Transverse colon (tissue), 4 donors: ENCODE measurements around the gene CCDC71. TPM values are rescaled to one million over a fixed set of nuclear protein-coding genes. Genes with fewer than 3 reads are reported as not detected.

Experiments
- DNase-seq: peaks from one replicate; pipeline ENCODE4 v3.0.0-alpha.2; 2019
- H3K27ac ChIP-seq, 4 donors: fragments of 200-600 bp; sonication (generic); 2 replicates each; pipeline ENCODE4 v1.5.1; 2016 to 2018; ENCODE audit warnings: inconsistent platforms in 4 of 4
- H3K27me3 ChIP-seq: fragments of 200-600 bp; sonication (generic); 2 replicates; pipeline ENCODE4 v1.5.1; 2017; ENCODE audit warnings: inconsistent platforms
- H3K36me3 ChIP-seq, 4 donors: fragments of 200-600 bp; sonication (generic); 2 replicates each; pipeline ENCODE4 v1.5.1; 2017 to 2019; ENCODE audit warnings: inconsistent platforms in 4 of 4
- H3K4me1 ChIP-seq, 4 donors: fragments of 200-600 bp; sonication (generic); 2 replicates each; pipeline ENCODE4 v1.5.1; 2017 to 2020; ENCODE audit warnings: inconsistent platforms in 4 of 4
- H3K4me3 ChIP-seq, 4 donors: fragments of 200-600 bp; sonication (generic); 1 replicate in 1 of 4; 2 replicates in 3 of 4; pipeline versions ENCODE4 v1.5.1 to v1.6.1; 2017 to 2019; ENCODE audit warnings: inconsistent platforms in 4 of 4
- H3K9me3 ChIP-seq, 2 donors: fragments of 200-600 bp; sonication (generic); 2 replicates each; pipeline ENCODE4 v1.5.1; 2017 to 2019; ENCODE audit warnings: inconsistent platforms in 2 of 2
- CTCF ChIP-seq, 5 experiments: fragments of 200-600 bp in 3 of 5; fragments of 450-650 bp in 2 of 5; sonication (generic) in 3 of 5; IDR thresholded peaks; 1 replicate in 2 of 5; 2 replicates in 3 of 5; pipeline ENCODE4 v1.5.1; 2016 to 2017; ENCODE audit warnings: antibody characterized with exemption in 5 of 5, inconsistent platforms in 3 of 5, mild to moderate bottlenecking in 2 of 5, moderate library complexity in 1 of 5
- EP300 ChIP-seq: sonication (generic); formaldehyde crosslinking; IDR thresholded peaks from one replicate; pipeline ENCODE4 v1.6.1; 2017; ENCODE audit warnings: antibody characterized with exemption, low read depth
- POLR2A ChIP-seq: fragments of 450-650 bp; IDR thresholded peaks from one replicate; pipeline ENCODE4 v1.6.1; 2016; ENCODE audit warnings: antibody characterized with exemption, mild to moderate bottlenecking, moderate library complexity
- POLR2AphosphoS5 ChIP-seq, 3 donors: sonication (generic); formaldehyde crosslinking; IDR thresholded peaks; one replicate each; pipeline ENCODE4 v1.6.1; 2016; ENCODE audit warnings: antibody characterized with exemption in 3 of 3
- WGBS, 2 donors: methylation state at CpG; one replicate each; pipeline ENCODE4 v1.1.5; 2018; ENCODE audit warnings: low coverage in 1 of 2; 5-methylcytosine and 5-hydroxymethylcytosine counted together
- in situ Hi-C, 4 donors: fragments of 200-750 bp; cut with MboI; loops; one replicate each; pipeline versions ENCODE4 v1.15.0 to v1.15.1; 2017; ENCODE audit warnings: low sequenced_read_pairs in 3 of 4, low pct_ligation_motif_present in 1 of 4, low pct_unique_long_range_greater_than_20kb in 1 of 4
- intact Hi-C: fragments of 100-400 bp; cut with DNase I; formaldehyde crosslinking; loops from one replicate; pipeline ENCODE4 v1.15.1; 2023; ENCODE audit warnings: low total_unique reads
- total RNA-seq, 4 donors: library from RNA; depleted of rRNA; stranded (reverse); fragments of >200 nt; gene quantifications; one replicate each; pipeline ENCODE4 v1.1.0, GENCODE V29; 2016

The CCDC71 gene
- total RNA-seq, 4 donors from 2014 or later, result 26.2 to 33.9 (median 31.3) TPM

- no peaks in the 10 kb centered on the region for H3K27me3 ChIP-seq
- no peak overlapping the region for H3K4me3 ChIP-seq
- H3K9me3 ChIP-seq, result no peaks in the 10 kb centered on the region
- no peak for TF ChIP-seq POLR2A
- TF ChIP-seq CTCF (IDR thresholded peaks at IDR 0.05), result no peak
- TF ChIP-seq POLR2AphosphoS5 (IDR thresholded peaks at IDR 0.05), result no peak
- no peak for TF ChIP-seq EP300
- DNase-seq, result no peak
- no peaks in the 10 kb centered on the region for H3K4me1 ChIP-seq
- in situ Hi-C loops, result no loop called here
- H3K27ac ChIP-seq, result no peak overlapping the region
- intact Hi-C loops, result no loop called here
- H3K36me3 ChIP-seq, result no peaks in the 10 kb centered on the region
- 80 to 90% methylated on average over 1 of the region's 1 CpG for WGBS, 2 donors
These were observed 17.7 kb upstream of the CCDC71 start for GRCh38 chr3:49183873-49184272.

- in situ Hi-C loops, result no loop called here
- no peaks in the 10 kb centered on the region for H3K9me3 ChIP-seq
- WGBS, 2 donors, result 96% methylated on average over 21 of the region's 24 CpGs; no CpG with 5 or more reads in 1 of the 2 donors
- H3K36me3 ChIP-seq, result no peaks in the 10 kb centered on the region
- TF ChIP-seq POLR2A, result no peak
- TF ChIP-seq EP300, result no peak
- no peak for TF ChIP-seq CTCF (IDR thresholded peaks at IDR 0.05)
- TF ChIP-seq POLR2AphosphoS5 (IDR thresholded peaks at IDR 0.05), result no peak
- H3K27ac ChIP-seq, result no peak overlapping the region
- no peaks in the 10 kb centered on the region for H3K4me1 ChIP-seq
- H3K27me3 ChIP-seq, result no peaks in the 10 kb centered on the region
- no peak for DNase-seq
- H3K4me3 ChIP-seq, result no peak overlapping the region
- intact Hi-C loops, result no loop called here
These were observed 16.6 kb upstream of the CCDC71 start for GRCh38 chr3:49182682-49183081.

GRCh38 chr3:49181351-49181750 lies 15.2 kb upstream of the CCDC71 start:
- Histone ChIP-seq H3K27me3 (no peaks in the 10 kb centered on the region), H3K4me1 (no peaks in the 10 kb centered on the region), H3K27ac (no peak overlapping the region), H3K36me3 (no peaks in the 10 kb centered on the region), H3K9me3 (no peaks in the 10 kb centered on the region), H3K4me3 (no peak overlapping the region)
- 68% methylated on average over 6 of the region's 6 CpGs; no CpG with 5 or more reads in 1 of the 2 donors for WGBS, 2 donors
- in situ Hi-C loops (no loop called here), intact Hi-C loops (no loop called here)
- TF ChIP-seq CTCF (IDR thresholded peaks at IDR 0.05) (no peak), EP300 (no peak), POLR2AphosphoS5 (IDR thresholded peaks at IDR 0.05) (no peak), POLR2A (no peak)
- DNase-seq, result no peak

- H3K27me3 ChIP-seq, result no peaks in the 10 kb centered on the region
- H3K36me3 ChIP-seq, result no peaks in the 10 kb centered on the region
- in situ Hi-C loops, result no loop called here
- no peak overlapping the region for H3K4me3 ChIP-seq
- intact Hi-C loops, result no loop called here
- no peak for DNase-seq
- H3K27ac ChIP-seq, result no peak overlapping the region
- no peaks in the 10 kb centered on the region for H3K4me1 ChIP-seq
- H3K9me3 ChIP-seq, result no peaks in the 10 kb centered on the region
- TF ChIP-seq CTCF (IDR thresholded peaks at IDR 0.05) (no peak), POLR2A (no peak), POLR2AphosphoS5 (IDR thresholded peaks at IDR 0.05) (no peak), EP300 (no peak)
These were observed 14.0 kb upstream of the CCDC71 start for GRCh38 chr3:49180116-49180515.
